GM21717 (cell line): ENCODE results near the gene TRIM47.
"Not testable (repeated sequence)": the region's sequence is repeated elsewhere in the genome, so short reads cannot be mapped to it uniquely, and the experiment has no call there.

ENCODE experiments used
- ATAC-seq: cut with Tn5 transposase; IDR thresholded peaks from one replicate; pipeline ENCODE4 v1.9.1; 2021; ENCODE audit warnings: mild to moderate bottlenecking, moderate library complexity; ENCODE audit not compliant: unreplicated experiment

Gene TRIM47

GRCh38 chr17:75892556-75893224, 14.3 kb upstream of the TRIM47 start:
- ATAC-seq = no peak

- no peak for ATAC-seq
Measured at GRCh38 chr17:75891605-75892555, 13.5 kb upstream of the TRIM47 start.

GRCh38 chr17:75891022-75891604, 12.7 kb upstream of the TRIM47 start:
- no peak for ATAC-seq

- no peak for ATAC-seq
Measured at GRCh38 chr17:75889454-75889853, 11.1 kb upstream of the TRIM47 start.

- ATAC-seq = no peak
Measured at GRCh38 chr17:75888484-75888883, 10.1 kb upstream of the TRIM47 start.

- ATAC-seq = not testable (repeated sequence)
Measured at GRCh38 chr17:75885860-75886259, 7.5 kb upstream of the TRIM47 start.

GRCh38 chr17:75885431-75885830, 7.0 kb upstream of the TRIM47 start:
- no peak for ATAC-seq

- ATAC-seq = no peak
Measured at GRCh38 chr17:75881678-75882454, 3.5 kb upstream of the TRIM47 start.

- no peak for ATAC-seq
Measured at GRCh38 chr17:75880266-75880665, 1.9 kb upstream of the TRIM47 start.

- ATAC-seq = no peak
Measured at GRCh38 chr17:75877752-75878173, 618 bp downstream of the TRIM47 start.

GRCh38 chr17:75876938-75877751, 1.2 kb downstream of the TRIM47 start:
- no peak for ATAC-seq

- no peak for ATAC-seq
Measured at GRCh38 chr17:75876190-75876937, 2.0 kb downstream of the TRIM47 start.

GRCh38 chr17:75875940-75876189, 2.5 kb downstream of the TRIM47 start:
- ATAC-seq = no peak

- no peak for ATAC-seq
Measured at GRCh38 chr17:75875182-75875939, 3.0 kb downstream of the TRIM47 start.

GRCh38 chr17:75874323-75875181, 3.8 kb downstream of the TRIM47 start:
- ATAC-seq = no peak

GRCh38 chr17:75873587-75874322, 4.6 kb downstream of the TRIM47 start:
- ATAC-seq = no peak
